Measurements from ENCODE around the gene UBXN11.

UBXN11 gene

GRCh38 chr1:26263212-26263611, 43.2 kb downstream of the UBXN11 start:
- no peak for DNase-seq

GRCh38 chr1:26259578-26259977, 46.9 kb downstream of the UBXN11 start:
- no peak for DNase-seq

GRCh38 chr1:26259005-26259404, 47.4 kb downstream of the UBXN11 start:
- no peak for DNase-seq

- no peak for DNase-seq
Observed at GRCh38 chr1:26257222-26257621, 49.2 kb downstream of the UBXN11 start.

- DNase-seq: no peak
Observed at GRCh38 chr1:26254404-26254803, 52.0 kb downstream of the UBXN11 start.

GRCh38 chr1:26252718-26253117, 53.7 kb downstream of the UBXN11 start:
- no peak for DNase-seq

- no peak for DNase-seq
Observed at GRCh38 chr1:26239936-26240335, 66.5 kb downstream of the UBXN11 start.

GRCh38 chr1:26237230-26237966, 69.0 kb downstream of the UBXN11 start:
- no peak for DNase-seq

GRCh38 chr1:26234644-26235370, 71.6 kb downstream of the UBXN11 start:
- DNase-seq: no peak

GRCh38 chr1:26233903-26234643, 72.4 kb downstream of the UBXN11 start, which contains the start of gene CEP85:
Gene CEP85, plus strand, starts transcription at chr1:26234200. Its CDS starts 5,584 bp downstream, at chr1:26239784.
- peak; percentile 97 for DNase-seq
